ENCODE data around the gene SNX8.
"Not testable (repeated sequence)": the region's sequence is repeated elsewhere in the genome, so short reads cannot be mapped to it uniquely, and the experiment has no call there.

SNX8 gene

GRCh38 chr7:2313450-2314208 is 612 bp downstream of the SNX8 start:
- POLR2A ChIA-PET (ENCODE audit: low non-redundant PET): no interaction called here
- DNase-seq (ENCODE audit: low spot score): no peak
- peak overlapping the region; percentile 77 for H3K27ac ChIP-seq
- CTCF ChIA-PET: no interaction called here
- TF ChIP-seq, protein P1, sequence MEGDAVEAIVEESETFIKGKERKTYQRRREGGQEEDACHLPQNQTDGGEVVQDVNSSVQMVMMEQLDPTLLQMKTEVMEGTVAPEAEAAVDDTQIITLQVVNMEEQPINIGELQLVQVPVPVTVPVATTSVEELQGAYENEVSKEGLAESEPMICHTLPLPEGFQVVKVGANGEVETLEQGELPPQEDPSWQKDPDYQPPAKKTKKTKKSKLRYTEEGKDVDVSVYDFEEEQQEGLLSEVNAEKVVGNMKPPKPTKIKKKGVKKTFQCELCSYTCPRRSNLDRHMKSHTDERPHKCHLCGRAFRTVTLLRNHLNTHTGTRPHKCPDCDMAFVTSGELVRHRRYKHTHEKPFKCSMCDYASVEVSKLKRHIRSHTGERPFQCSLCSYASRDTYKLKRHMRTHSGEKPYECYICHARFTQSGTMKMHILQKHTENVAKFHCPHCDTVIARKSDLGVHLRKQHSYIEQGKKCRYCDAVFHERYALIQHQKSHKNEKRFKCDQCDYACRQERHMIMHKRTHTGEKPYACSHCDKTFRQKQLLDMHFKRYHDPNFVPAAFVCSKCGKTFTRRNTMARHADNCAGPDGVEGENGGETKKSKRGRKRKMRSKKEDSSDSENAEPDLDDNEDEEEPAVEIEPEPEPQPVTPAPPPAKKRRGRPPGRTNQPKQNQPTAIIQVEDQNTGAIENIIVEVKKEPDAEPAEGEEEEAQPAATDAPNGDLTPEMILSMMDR (conservative IDR thresholded peaks at IDR 0.05; ENCODE audit: low read depth): no peak

GRCh38 chr7:2312267-2312929 is 1.8 kb downstream of the SNX8 start:
- POLR2A ChIA-PET (ENCODE audit: low non-redundant PET): no interaction called here
- DNase-seq (ENCODE audit: low spot score): no peak
- TF ChIP-seq, protein P1 (conservative IDR thresholded peaks at IDR 0.05; ENCODE audit: low read depth): no peak
- CTCF ChIA-PET: interaction anchor here (1.0 kb wide), 1 partner anchor 36 kb away, joined by 3 read pairs; no protein-coding TSS in a partner anchor
- H3K27ac ChIP-seq: no peak overlapping the region; the same call in 1 of the 2 replicates

DNA sequence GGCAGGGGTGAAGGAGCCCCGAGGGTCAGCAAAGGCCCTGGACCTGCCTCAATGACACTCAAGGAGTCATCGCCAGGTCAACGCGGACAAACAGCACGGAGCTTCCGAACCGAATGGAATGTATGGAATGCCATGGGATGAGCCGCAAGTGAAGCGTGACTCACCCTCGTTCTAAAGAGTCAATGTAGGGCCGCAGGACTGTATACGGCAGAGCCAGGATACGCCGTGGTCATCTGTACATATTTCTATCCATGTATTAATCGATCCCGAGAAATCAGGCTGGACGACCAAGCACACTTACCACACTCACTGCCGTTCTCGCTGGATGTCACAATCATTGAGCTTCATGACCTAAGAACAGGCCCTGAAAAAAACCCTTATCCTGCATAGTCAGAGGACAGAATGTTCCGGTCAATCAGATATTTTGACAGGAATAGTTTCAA is 4.3 kb downstream of the SNX8 start:
- CTCF ChIA-PET: interaction anchor here (0.7 kb wide), 1 partner anchor 516 kb away, joined by 3 read pairs; no protein-coding TSS in a partner anchor
- TF ChIP-seq, protein P1 (conservative IDR thresholded peaks at IDR 0.05; ENCODE audit: low read depth): no peak
- H3K27ac ChIP-seq: peak overlapping the region; percentile 32; the same call in 1 of the 2 replicates
- POLR2A ChIA-PET (ENCODE audit: low non-redundant PET): interaction anchor here (1.5 kb wide), 1 partner anchor 78 kb away, joined by 4 read pairs; the partner anchor contains the start of gene MAD1L1
- peak; percentile 89 for DNase-seq (ENCODE audit: low spot score)

DNA sequence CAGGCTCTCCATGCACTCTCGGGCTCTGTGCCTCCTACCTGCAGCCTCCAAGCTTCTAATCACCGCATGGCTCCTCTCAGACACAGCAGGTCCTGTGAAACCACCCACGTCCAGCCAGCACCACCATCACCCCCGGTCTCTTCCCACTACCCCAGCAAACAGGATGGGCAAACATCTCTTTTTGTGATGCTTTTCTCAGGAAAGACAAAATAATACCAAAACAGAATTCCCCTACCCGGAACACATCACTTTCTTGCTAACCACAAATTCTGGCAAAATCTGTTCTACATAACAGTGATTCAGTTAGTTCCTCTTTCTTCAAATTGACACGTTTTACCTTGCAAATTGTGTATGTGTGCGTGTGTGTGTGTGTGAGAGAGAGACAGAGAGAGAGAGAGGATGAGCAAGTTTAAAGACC is 6.5 kb downstream of the SNX8 start:
- ChIA-PET CTCF (interaction anchor here (0.5 kb wide), 1 partner anchor 13 kb away, joined by 3 read pairs; no protein-coding TSS in a partner anchor), POLR2A (ENCODE audit: low non-redundant PET) (no interaction called here)
- TF ChIP-seq, protein P1 (conservative IDR thresholded peaks at IDR 0.05; ENCODE audit: low read depth): no peak
- no peak overlapping the region for H3K27ac ChIP-seq
- DNase-seq (ENCODE audit: low spot score): no peak

GRCh38 chr7:2306688-2307087 is 7.6 kb downstream of the SNX8 start:
- ChIA-PET POLR2A (ENCODE audit: low non-redundant PET) (no interaction called here), CTCF (no interaction called here)
- TF ChIP-seq, protein P1 (conservative IDR thresholded peaks at IDR 0.05; ENCODE audit: low read depth): no peak
- no peak overlapping the region for H3K27ac ChIP-seq
- DNase-seq (ENCODE audit: low spot score): no peak

DNA sequence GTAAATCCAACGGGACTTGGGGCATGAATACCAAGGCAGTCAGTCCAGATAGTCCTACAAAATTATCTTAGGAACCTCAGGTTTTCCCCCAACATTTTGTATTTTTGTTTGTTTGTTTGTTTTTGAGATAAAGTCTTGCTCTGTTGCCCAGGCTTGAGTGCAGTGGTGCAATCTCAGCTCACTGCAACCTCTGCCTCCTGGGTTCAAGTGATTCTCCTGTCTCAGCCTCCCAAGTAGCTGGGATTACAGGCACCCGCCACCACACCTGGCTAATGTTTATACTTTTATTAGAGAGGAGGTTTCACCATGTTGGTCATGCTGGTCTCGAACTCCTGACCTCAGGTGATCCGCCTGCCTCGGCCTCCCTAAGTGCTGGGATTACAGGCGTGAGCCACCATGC is 9.0 kb downstream of the SNX8 start:
- CTCF ChIA-PET; POLR2A ChIA-PET (ENCODE audit: low non-redundant PET); DNase-seq (ENCODE audit: low spot score): not testable (repeated sequence)
- H3K27ac ChIP-seq: peak overlapping the region; percentile 9; the same call in 1 of the 2 replicates

- DNase-seq (ENCODE audit: low spot score); CTCF ChIA-PET: not testable (repeated sequence)
Observed at GRCh38 chr7:2303520-2303919, 10.7 kb downstream of the SNX8 start.

GRCh38 chr7:2302743-2303397 is 11.4 kb downstream of the SNX8 start:
- POLR2A ChIA-PET (ENCODE audit: low non-redundant PET); H3K27ac ChIP-seq; CTCF ChIA-PET; DNase-seq (ENCODE audit: low spot score): not testable (repeated sequence)

More at GRCh38 chr7:2303520-2303919, 10.7 kb downstream of the SNX8 start:
- H3K27ac ChIP-seq; POLR2A ChIA-PET (ENCODE audit: low non-redundant PET): not testable (repeated sequence)

Measured in RWPE1 (cell line).